Keratinocyte (primary cell): ENCODE data around the gene ELMOD2.

ENCODE experiments used
- CTCF ChIP-seq, 3 experiments: IDR thresholded peaks in 1 of 3; conservative IDR thresholded peaks in 1 of 3; optimal IDR thresholded peaks in 1 of 3; 2 replicates in 2 of 3; 3 replicates in 1 of 3; pipeline versions ENCODE3 to v1.5.1; 2011; ENCODE audit warnings: low read length in 3 of 3, mild to moderate bottlenecking in 3 of 3, moderate library complexity in 2 of 3, control low read depth in 1 of 3, inconsistent platforms in 1 of 3; ENCODE audit not compliant: insufficient read depth in 2 of 3; ENCODE audit errors: extremely low read depth in 1 of 3
- EZH2 ChIP-seq: IDR thresholded peaks from one replicate; pipeline ENCODE4 v1.6.1; 2012; ENCODE audit warnings: inconsistent platforms, mild to moderate bottlenecking, low read length, moderate library complexity

- TF ChIP-seq CTCF (optimal IDR thresholded peaks at IDR 0.05 in 1 of 3, IDR thresholded peaks at IDR 0.05 in 1 of 3, conservative IDR thresholded peaks at IDR 0.05 in 1 of 3; ENCODE audit: extremely low read depth in 1 of 3, insufficient read depth in 2 of 3, low read length in 3 of 3): no peak
- TF ChIP-seq EZH2: no peak
Measured at GRCh38 chr4:140575489-140575888, 51.5 kb downstream of the ELMOD2 start.
